ENCODE measurements around the gene NFXL1.
A peak's percentile ranks its signal among the peaks of the same experiment; 100 is the strongest.
"Not testable (repeated sequence)": the region's sequence is repeated elsewhere in the genome, so short reads cannot be mapped to it uniquely, and the experiment has no call there.

Gene NFXL1

GRCh38 chr4:47936336-47936735 lies 22.0 kb upstream of the NFXL1 start:
- H3K4me3 ChIP-seq (replicated peaks; ENCODE audit: low read depth, low read length) = no peak overlapping the region
- no peak for DNase-seq (ENCODE audit: low read depth)
- no peak for TF ChIP-seq CTCF (IDR thresholded peaks at IDR 0.05; ENCODE audit: low read length, missing control alignments)

- no peak overlapping the region for H3K4me3 ChIP-seq (replicated peaks; ENCODE audit: low read depth, low read length)
- TF ChIP-seq CTCF (IDR thresholded peaks at IDR 0.05; ENCODE audit: low read length, missing control alignments) = peak; percentile 65
- peak; percentile 76 for DNase-seq (ENCODE audit: low read depth)
These were observed 19.5 kb upstream of the NFXL1 start for GRCh38 chr4:47933840-47934239.

- H3K4me3 ChIP-seq (replicated peaks; ENCODE audit: low read depth, low read length) = no peak overlapping the region
- DNase-seq (ENCODE audit: low read depth) = peak; percentile 70
- no peak for TF ChIP-seq CTCF (IDR thresholded peaks at IDR 0.05; ENCODE audit: low read length, missing control alignments)
These were observed 16.8 kb upstream of the NFXL1 start for GRCh38 chr4:47930971-47931804.

- no peak for TF ChIP-seq CTCF (IDR thresholded peaks at IDR 0.05; ENCODE audit: low read length, missing control alignments)
- H3K4me3 ChIP-seq (replicated peaks; ENCODE audit: low read depth, low read length) = no peak overlapping the region
- no peak for DNase-seq (ENCODE audit: low read depth)
These were observed 15.4 kb upstream of the NFXL1 start for GRCh38 chr4:47929682-47930201.

GRCh38 chr4:47926667-47927258 lies 12.4 kb upstream of the NFXL1 start:
- peak; percentile 88 for TF ChIP-seq CTCF (IDR thresholded peaks at IDR 0.05; ENCODE audit: low read length, missing control alignments)
- peak; percentile 67 for DNase-seq (ENCODE audit: low read depth)
- H3K4me3 ChIP-seq (replicated peaks; ENCODE audit: low read depth, low read length) = no peak overlapping the region

GRCh38 chr4:47923261-47923608 lies 8.9 kb upstream of the NFXL1 start:
- H3K4me3 ChIP-seq (replicated peaks; ENCODE audit: low read depth, low read length); DNase-seq (ENCODE audit: low read depth): not testable (repeated sequence)

- not testable (repeated sequence) for H3K4me3 ChIP-seq (replicated peaks; ENCODE audit: low read depth, low read length); DNase-seq (ENCODE audit: low read depth)
These were observed 8.3 kb upstream of the NFXL1 start for GRCh38 chr4:47922436-47923260.

GRCh38 chr4:47917163-47917562 lies 2.8 kb upstream of the NFXL1 start:
- H3K4me3 ChIP-seq (replicated peaks; ENCODE audit: low read depth, low read length); DNase-seq (ENCODE audit: low read depth): not testable (repeated sequence)

Measured in fibroblast of pulmonary artery (primary cell).